Karpas-422 (cell line): ENCODE data around the gene RAMP2. TPM values are rescaled to one million over a fixed set of nuclear protein-coding genes. Genes with fewer than 3 reads are reported as not detected.

Experiments
- DNase-seq: peaks from one replicate; pipeline ENCODE4 v3.0.0-alpha.2; 2015
- H2AFZ ChIP-seq: fragments of 200-600 bp; sonication (generic); 2 replicates; pipeline ENCODE4 v1.6.1; 2014; ENCODE audit warnings: antibody characterized with exemption, low read length, mixed read lengths
- H3K27ac ChIP-seq: fragments of 200-600 bp; sonication (generic); 2 replicates; pipeline ENCODE4 v1.5.1; 2014; ENCODE audit warnings: mild to moderate bottlenecking, low read length, moderate library complexity
- H3K27me3 ChIP-seq: fragments of 200-600 bp; sonication (generic); 2 replicates; pipeline ENCODE4 v1.6.1; 2014; ENCODE audit warnings: low read length, mixed read lengths
- H3K36me3 ChIP-seq: fragments of 200-600 bp; sonication (generic); 2 replicates; pipeline ENCODE4 v1.6.1; 2014; ENCODE audit warnings: low read length, mixed read lengths; ENCODE audit not compliant: insufficient read depth
- H3K4me1 ChIP-seq: fragments of 200-600 bp; sonication (generic); 2 replicates; pipeline ENCODE4 v1.6.1; 2014; ENCODE audit warnings: mild to moderate bottlenecking, low read length, mixed read lengths
- H3K4me2 ChIP-seq: fragments of 200-600 bp; sonication (generic); 2 replicates; pipeline ENCODE4 v1.6.1; 2014; ENCODE audit warnings: low read length, low read depth, mild to moderate bottlenecking; ENCODE audit not compliant: poor library complexity, severe bottlenecking
- H3K4me3 ChIP-seq: fragments of 200-600 bp; sonication (generic); 2 replicates; pipeline ENCODE4 v1.5.1; 2014; ENCODE audit warnings: mild to moderate bottlenecking, antibody characterized with exemption, low read length, mixed read lengths
- H3K79me2 ChIP-seq: fragments of 200-600 bp; sonication (generic); 2 replicates; pipeline ENCODE4 v1.6.1; 2014; ENCODE audit warnings: mild to moderate bottlenecking, low read length, mixed read lengths
- H3K9ac ChIP-seq: fragments of 200-600 bp; sonication (generic); 2 replicates; pipeline ENCODE4 v1.6.0; 2014; ENCODE audit warnings: low read length
- H3K9me2 ChIP-seq: fragments of 200-600 bp; sonication (generic), shearing (Covaris generic); replicated peaks from 2 replicates; pipeline ENCODE4 v1.6.0; 2014; ENCODE audit warnings: mild to moderate bottlenecking, low read length, moderate library complexity; ENCODE audit not compliant: insufficient read depth
- H3K9me3 ChIP-seq: fragments of 300-700, 200-600 bp; sonication (generic); 2 replicates; pipeline ENCODE4 v1.6.1; 2014; ENCODE audit warnings: low read length, mixed read lengths
- H4K20me1 ChIP-seq: fragments of 200-600 bp; sonication (generic); 2 replicates; pipeline ENCODE4 v1.6.1; 2014; ENCODE audit warnings: mild to moderate bottlenecking, antibody characterized with exemption, low read length, low read depth; ENCODE audit not compliant: insufficient read depth
- total RNA-seq: library from RNA; depleted of rRNA; stranded (reverse); fragments of >200 nt; shearing (Covaris generic); gene quantifications from 2 replicates; pipeline ENCODE4 v1.2.3, GENCODE V29; 2014; ENCODE audit warnings: low replicate concordance

RAMP2 gene
- total RNA-seq, 1 experiment from 2014 or later, result not detected

- Histone ChIP-seq H3K9me3 (no peaks in the 10 kb centered on the region), H3K4me3 (peak overlapping the region; percentile 80), H3K9me2 (no peaks in the 10 kb centered on the region), H3K27me3 (no peaks in the 10 kb centered on the region), H3K79me2 (peaks cover 49% of the 10 kb centered on the region), H4K20me1 (no peaks in the 10 kb centered on the region), H3K4me1 (peaks cover 26% of the 10 kb centered on the region), H3K36me3 (no peaks in the 10 kb centered on the region), H3K27ac (peak overlapping the region; percentile 70), H3K4me2 (peak overlapping the region; percentile 96), H3K9ac (peak overlapping the region; percentile 93), H2AFZ (0 out of 2 replicates have a peak overlapping the region, but pooled peaks have one; percentile 21)
- DNase-seq, result peak; percentile 87
Measured at GRCh38 chr17:42744283-42744805, 16.7 kb upstream of the RAMP2 start.

- Histone ChIP-seq H3K27ac (peak within 1 kb of the TSS; percentile 70), H3K79me2 (peaks cover 46% of the 10 kb centered on the region)
Measured at GRCh38 chr17:42744806-42745617, 16.0 kb upstream of the RAMP2 start, which contains the start of gene EZH1. TSS of gene EZH1 (minus strand) at chr17:42745040. CDS start at chr17:42728941, 16,099 bp downstream.

GRCh38 chr17:42748202-42748907 lies 12.7 kb upstream of the RAMP2 start:
- H3K36me3 ChIP-seq, result no peaks in the 10 kb centered on the region
- peaks cover 14% of the 10 kb centered on the region for H3K79me2 ChIP-seq
- peaks cover 23% of the 10 kb centered on the region for H3K4me1 ChIP-seq
- H3K4me2 ChIP-seq, result no peak overlapping the region
- DNase-seq, result peak; percentile 24
- H3K9me2 ChIP-seq, result no peaks in the 10 kb centered on the region
- no peak overlapping the region for H3K27ac ChIP-seq
- H4K20me1 ChIP-seq, result no peaks in the 10 kb centered on the region
- H3K4me3 ChIP-seq, result no peak overlapping the region
- no peak overlapping the region for H2AFZ ChIP-seq
- H3K27me3 ChIP-seq, result no peaks in the 10 kb centered on the region
- H3K9me3 ChIP-seq, result no peaks in the 10 kb centered on the region
- H3K9ac ChIP-seq, result no peak overlapping the region

More at GRCh38 chr17:42744806-42745617, 16.0 kb upstream of the RAMP2 start, which contains the start of gene EZH1:
- Histone ChIP-seq H3K9ac (peak within 1 kb of the TSS; percentile 93), H2AFZ (peak within 1 kb of the TSS; percentile 98), H3K27me3 (no peaks in the 10 kb centered on the region), H3K36me3 (no peaks in the 10 kb centered on the region), H3K4me3 (peak within 1 kb of the TSS; percentile 80), H4K20me1 (no peaks in the 10 kb centered on the region), H3K9me3 (no peaks in the 10 kb centered on the region), H3K9me2 (no peaks in the 10 kb centered on the region), H3K4me1 (peaks cover 26% of the 10 kb centered on the region), H3K4me2 (peak within 1 kb of the TSS; percentile 96)
- DNase-seq, result peak; percentile 97

GRCh38 chr17:42748908-42749798 lies 11.9 kb upstream of the RAMP2 start:
- Histone ChIP-seq H3K4me2 (no peak overlapping the region), H3K27ac (no peak overlapping the region), H2AFZ (no peak overlapping the region), H3K79me2 (peaks cover 6% of the 10 kb centered on the region), H3K9me3 (no peaks in the 10 kb centered on the region), H3K27me3 (no peaks in the 10 kb centered on the region), H3K4me3 (no peak overlapping the region), H3K9ac (no peak overlapping the region), H3K4me1 (peaks cover 15% of the 10 kb centered on the region), H3K9me2 (no peaks in the 10 kb centered on the region), H4K20me1 (no peaks in the 10 kb centered on the region), H3K36me3 (no peaks in the 10 kb centered on the region)
- DNase-seq, result peak; percentile 24

GRCh38 chr17:42750739-42751344 lies 10.2 kb upstream of the RAMP2 start:
- Histone ChIP-seq H3K4me2 (no peak overlapping the region), H4K20me1 (no peaks in the 10 kb centered on the region), H3K9me3 (no peaks in the 10 kb centered on the region), H3K27me3 (no peaks in the 10 kb centered on the region), H3K9me2 (no peaks in the 10 kb centered on the region), H3K27ac (no peak overlapping the region), H2AFZ (0 out of 2 replicates have a peak overlapping the region, but pooled peaks have one; percentile 34), H3K79me2 (no peaks in the 10 kb centered on the region), H3K4me1 (peaks cover 9% of the 10 kb centered on the region), H3K4me3 (no peak overlapping the region), H3K36me3 (no peaks in the 10 kb centered on the region), H3K9ac (no peak overlapping the region)
- DNase-seq, result peak; percentile 24

- no peaks in the 10 kb centered on the region for H3K79me2 ChIP-seq
- H2AFZ ChIP-seq, result no peak overlapping the region
- DNase-seq, result peak; percentile 34
- H3K4me1 ChIP-seq, result peaks cover 9% of the 10 kb centered on the region
- H4K20me1 ChIP-seq, result no peaks in the 10 kb centered on the region
- H3K27ac ChIP-seq, result no peak overlapping the region
- no peaks in the 10 kb centered on the region for H3K27me3 ChIP-seq
- H3K9me2 ChIP-seq, result no peaks in the 10 kb centered on the region
- H3K9ac ChIP-seq, result no peak overlapping the region
- no peaks in the 10 kb centered on the region for H3K36me3 ChIP-seq
- no peak overlapping the region for H3K4me3 ChIP-seq
- H3K9me3 ChIP-seq, result no peaks in the 10 kb centered on the region
- no peak overlapping the region for H3K4me2 ChIP-seq
Measured at GRCh38 chr17:42751628-42752027, 9.4 kb upstream of the RAMP2 start.

GRCh38 chr17:42754782-42755181 lies 6.2 kb upstream of the RAMP2 start:
- DNase-seq, result no peak
- H3K79me2 ChIP-seq, result no peaks in the 10 kb centered on the region
- no peak overlapping the region for H3K9ac ChIP-seq
- H3K4me1 ChIP-seq, result peaks cover 8% of the 10 kb centered on the region; the same call in 1 of the 2 replicates
- no peaks in the 10 kb centered on the region for H3K9me2 ChIP-seq
- H3K4me2 ChIP-seq, result no peak overlapping the region
- H4K20me1 ChIP-seq, result no peaks in the 10 kb centered on the region
- H3K4me3 ChIP-seq, result no peak overlapping the region
- no peaks in the 10 kb centered on the region for H3K36me3 ChIP-seq
- H2AFZ ChIP-seq, result no peak overlapping the region
- H3K9me3 ChIP-seq, result no peaks in the 10 kb centered on the region
- no peaks in the 10 kb centered on the region for H3K27me3 ChIP-seq
- H3K27ac ChIP-seq, result no peak overlapping the region
